NB4 (cell line): ENCODE results near the gene IFNA6.

Experiments
- DNase-seq: peaks from one replicate; pipeline ENCODE4 v3.0.0; 2010; ENCODE audit warnings: low read depth
- H3K4me3 ChIP-seq: one replicate; pipeline ENCODE4 v1.5.1; 2011; ENCODE audit warnings: mild to moderate bottlenecking, low read depth, low read length, moderate library complexity
- CTCF ChIP-seq: IDR thresholded peaks from one replicate; pipeline ENCODE4 v1.5.1; 2012; ENCODE audit warnings: low read depth, low read length
- MYC ChIP-seq: IDR thresholded peaks from 2 replicates; pipeline ENCODE4 v1.6.1; 2011; ENCODE audit warnings: low read depth, low read length
- POLR2A ChIP-seq: IDR thresholded peaks from 2 replicates; pipeline ENCODE4 v1.6.1; 2011; ENCODE audit warnings: mild to moderate bottlenecking; ENCODE audit not compliant: insufficient read length; ENCODE audit errors: extremely low read depth
- TF ChIP-seq, protein P1 (sequence below): IDR thresholded peaks from 2 replicates; pipeline ENCODE4 v1.6.1; 2011; ENCODE audit warnings: low read depth, low read length

Gene IFNA6

GRCh38 chr9:21317956-21318923 is 32.4 kb downstream of the IFNA6 start:
- peak; percentile 73 for DNase-seq
- TF ChIP-seq CTCF (peak; percentile 86), MYC (no peak), POLR2A (no peak)
- TF ChIP-seq, protein P1, sequence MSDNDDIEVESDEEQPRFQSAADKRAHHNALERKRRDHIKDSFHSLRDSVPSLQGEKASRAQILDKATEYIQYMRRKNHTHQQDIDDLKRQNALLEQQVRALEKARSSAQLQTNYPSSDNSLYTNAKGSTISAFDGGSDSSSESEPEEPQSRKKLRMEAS: no peak
- no peak overlapping the region for H3K4me3 ChIP-seq

DNA sequence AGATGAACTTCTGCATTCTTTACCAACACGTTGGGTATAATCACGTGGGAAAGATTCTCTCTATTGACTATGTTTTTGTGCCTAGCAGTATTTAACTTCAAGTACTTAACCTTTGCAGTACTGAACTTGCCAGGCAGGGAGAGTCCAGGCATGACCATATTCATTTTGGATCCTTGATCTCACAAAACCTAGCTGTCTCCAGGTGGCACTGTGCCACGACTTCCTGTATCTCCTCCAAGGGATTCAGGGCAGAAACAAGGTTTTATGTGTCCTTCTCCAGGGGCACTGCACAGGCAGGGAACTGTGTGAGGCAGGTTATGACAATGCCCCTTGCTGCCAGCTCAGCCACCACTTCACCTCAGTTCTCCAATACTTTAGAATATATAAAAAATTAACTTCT is 33.8 kb downstream of the IFNA6 start:
- peak; percentile 15 for TF ChIP-seq CTCF
- no peak for TF ChIP-seq MYC
- peak; percentile 39 for DNase-seq
- H3K4me3 ChIP-seq: no peak overlapping the region

- no peak overlapping the region for H3K4me3 ChIP-seq
- TF ChIP-seq MYC (no peak), CTCF (no peak), POLR2A (no peak)
- TF ChIP-seq, protein P1: no peak
- DNase-seq: no peak
These were observed 34.5 kb downstream of the IFNA6 start for GRCh38 chr9:21316032-21316842.

DNA sequence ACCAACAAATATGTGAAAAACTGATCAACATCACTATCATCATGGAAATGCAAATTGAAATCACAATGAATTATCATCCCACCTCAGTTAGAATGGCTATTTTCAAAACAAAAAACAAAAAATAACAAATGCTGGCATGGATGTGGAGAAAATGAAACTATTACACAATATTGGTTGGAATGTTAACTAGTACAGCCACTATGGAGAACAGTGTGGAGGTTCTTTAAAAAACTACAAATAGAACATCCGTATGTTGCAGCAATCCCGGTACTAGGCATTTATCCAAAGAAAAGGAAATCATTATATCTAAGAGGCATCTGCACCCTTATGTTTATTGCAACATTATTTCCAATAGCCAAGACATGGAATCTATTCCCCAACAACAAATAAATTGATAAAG is 36.5 kb downstream of the IFNA6 start:
- TF ChIP-seq, protein P1: no peak
- no peak for TF ChIP-seq MYC
- TF ChIP-seq CTCF: no peak
- TF ChIP-seq POLR2A: no peak
- no peak for DNase-seq
- no peak overlapping the region for H3K4me3 ChIP-seq

- no peak overlapping the region for H3K4me3 ChIP-seq
- no peak for DNase-seq
- TF ChIP-seq CTCF (no peak), POLR2A (no peak), MYC (no peak)
- TF ChIP-seq, protein P1: no peak
These were observed 38.8 kb downstream of the IFNA6 start for GRCh38 chr9:21311889-21312288.
